HG03280 (cell line): Measurements from ENCODE around the gene GNAT1.

Source experiments
- ATAC-seq: cut with Tn5 transposase; IDR thresholded peaks from one replicate; pipeline ENCODE4 v1.9.1; 2021; ENCODE audit warnings: mild to moderate bottlenecking, moderate library complexity; ENCODE audit not compliant: unreplicated experiment

Gene GNAT1

DNA sequence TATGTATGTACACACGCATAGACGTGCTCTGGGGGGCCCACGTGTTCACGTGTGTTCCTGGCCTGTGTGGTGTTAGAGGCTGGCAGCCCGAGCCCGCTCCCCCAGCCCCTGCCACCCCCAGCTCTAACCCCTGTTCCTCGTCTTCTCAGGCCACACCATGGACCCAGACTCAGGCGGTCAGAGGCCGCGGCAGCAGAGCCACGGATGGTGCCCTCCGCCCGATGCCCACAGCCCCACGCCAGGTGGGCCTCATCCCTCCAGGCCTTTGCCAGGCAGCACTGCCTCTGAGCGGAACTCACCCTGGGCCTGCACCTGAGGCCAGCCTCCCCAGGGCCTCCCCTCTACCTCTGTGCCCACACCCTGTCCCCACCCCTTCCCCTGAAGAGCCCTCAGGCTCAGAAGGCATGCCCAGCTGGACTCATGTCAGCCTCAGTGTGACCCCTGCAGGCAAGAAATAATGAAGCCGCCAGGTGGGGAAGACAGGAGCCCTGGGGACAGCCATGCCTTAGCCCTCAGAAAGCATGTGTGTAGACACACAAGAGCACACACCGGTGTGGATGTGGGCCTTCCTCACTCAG lies 16.4 kb upstream of the GNAT1 start:
- no peak for ATAC-seq

DNA sequence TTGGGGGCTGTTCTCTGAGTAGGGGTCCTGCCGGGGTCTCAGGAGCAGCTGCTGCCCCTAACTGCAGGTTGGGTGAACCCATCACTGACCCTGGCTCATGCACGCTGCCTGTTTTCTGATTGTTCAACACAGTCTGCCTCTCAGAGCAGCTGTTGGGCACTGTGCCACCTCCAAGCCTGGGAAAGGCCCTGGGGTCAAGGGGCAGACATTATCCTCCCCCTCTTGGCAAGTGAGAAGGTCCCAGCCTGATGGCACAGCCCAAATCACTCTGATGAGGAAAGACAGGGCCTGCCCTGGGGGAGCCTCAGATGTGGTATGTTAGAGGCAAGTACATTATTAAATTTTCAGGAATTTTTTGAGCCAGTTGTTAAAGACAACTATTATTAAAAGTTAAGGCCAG lies 14.1 kb upstream of the GNAT1 start:
- no peak for ATAC-seq

DNA sequence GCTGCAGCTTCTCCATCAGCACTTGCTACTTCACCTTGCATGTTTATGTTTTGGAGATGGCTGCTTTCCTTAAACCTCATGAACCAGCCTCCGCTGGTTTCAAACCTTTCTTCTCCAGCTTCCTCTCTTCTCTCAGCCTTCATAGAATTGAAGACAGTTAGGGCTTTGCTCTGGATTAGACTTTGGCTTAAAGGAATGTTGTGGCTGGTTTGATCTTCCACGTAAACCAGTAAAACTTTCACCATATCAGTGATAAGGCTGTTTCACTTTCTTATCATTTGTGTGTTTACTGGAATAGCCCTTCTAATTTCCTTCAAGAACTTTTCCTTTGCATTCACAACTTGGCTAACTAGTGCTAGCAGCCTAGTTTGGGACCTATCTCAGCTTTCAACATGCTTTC lies 11.7 kb upstream of the GNAT1 start:
- ATAC-seq, result no peak

DNA sequence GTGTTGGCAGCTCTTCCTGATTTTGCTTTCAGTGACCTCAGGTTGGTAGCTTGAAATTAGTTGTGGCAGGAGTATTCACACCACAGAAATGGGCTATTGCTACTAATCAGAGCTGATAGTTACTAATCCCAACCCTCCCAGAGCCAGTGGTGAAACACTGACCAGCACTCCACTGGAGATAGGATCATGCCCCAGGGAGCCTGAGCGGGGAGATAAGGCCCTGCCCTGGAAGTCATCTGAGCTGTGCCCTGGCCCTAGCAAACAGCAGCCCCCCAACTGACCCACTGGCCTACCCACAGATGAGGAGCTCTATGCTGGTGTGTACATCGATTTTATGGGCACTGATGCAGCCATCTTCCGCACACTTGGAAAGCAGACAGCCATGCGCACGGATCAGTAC lies 9.4 kb upstream of the GNAT1 start:
- no peak for ATAC-seq

DNA sequence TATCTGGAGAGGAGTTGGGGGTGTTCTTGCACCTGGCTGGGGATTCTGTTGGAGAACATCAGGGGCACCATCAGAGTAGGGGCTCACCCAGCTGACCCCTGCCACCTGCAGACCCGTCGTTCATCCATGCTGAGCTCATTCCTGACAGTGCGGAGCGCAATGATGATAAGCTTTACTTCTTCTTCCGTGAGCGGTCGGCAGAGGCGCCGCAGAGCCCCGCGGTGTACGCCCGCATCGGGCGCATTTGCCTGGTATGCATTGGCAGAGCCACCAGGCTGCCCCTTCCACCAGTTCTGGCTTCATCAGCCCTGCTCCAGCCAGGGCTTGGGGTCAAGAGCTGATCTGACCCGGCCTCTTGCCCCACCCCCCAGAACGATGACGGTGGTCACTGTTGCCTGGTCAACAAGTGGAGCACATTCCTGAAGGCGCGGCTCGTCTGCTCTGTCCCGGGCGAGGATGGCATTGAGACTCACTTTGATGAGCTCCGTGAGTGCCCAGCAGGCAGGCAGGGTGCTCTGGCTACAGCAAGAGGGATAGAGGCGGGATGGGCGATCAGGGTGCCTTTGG lies 8.8 kb upstream of the GNAT1 start:
- no peak for ATAC-seq

DNA sequence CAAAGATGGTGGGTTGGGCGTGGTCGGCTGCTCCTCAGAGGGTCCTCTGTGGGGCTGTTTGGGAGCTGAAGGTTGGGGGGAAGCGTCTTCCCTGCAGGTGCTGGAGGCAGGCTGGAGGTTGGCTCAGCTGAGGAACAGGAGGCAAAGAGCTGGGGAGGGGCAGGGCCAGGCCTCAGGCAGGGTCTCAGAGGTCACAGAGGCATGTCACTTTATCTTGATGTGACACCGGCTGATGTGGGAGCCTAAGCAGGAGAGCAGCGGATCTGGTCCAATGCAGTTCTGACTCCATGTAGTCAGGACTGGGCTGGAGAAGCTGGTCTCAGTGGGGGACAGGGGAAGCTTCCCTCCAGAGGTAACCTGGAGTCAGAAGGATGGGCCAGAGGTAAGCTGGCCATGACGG lies 7.7 kb upstream of the GNAT1 start:
- ATAC-seq, result no peak

DNA sequence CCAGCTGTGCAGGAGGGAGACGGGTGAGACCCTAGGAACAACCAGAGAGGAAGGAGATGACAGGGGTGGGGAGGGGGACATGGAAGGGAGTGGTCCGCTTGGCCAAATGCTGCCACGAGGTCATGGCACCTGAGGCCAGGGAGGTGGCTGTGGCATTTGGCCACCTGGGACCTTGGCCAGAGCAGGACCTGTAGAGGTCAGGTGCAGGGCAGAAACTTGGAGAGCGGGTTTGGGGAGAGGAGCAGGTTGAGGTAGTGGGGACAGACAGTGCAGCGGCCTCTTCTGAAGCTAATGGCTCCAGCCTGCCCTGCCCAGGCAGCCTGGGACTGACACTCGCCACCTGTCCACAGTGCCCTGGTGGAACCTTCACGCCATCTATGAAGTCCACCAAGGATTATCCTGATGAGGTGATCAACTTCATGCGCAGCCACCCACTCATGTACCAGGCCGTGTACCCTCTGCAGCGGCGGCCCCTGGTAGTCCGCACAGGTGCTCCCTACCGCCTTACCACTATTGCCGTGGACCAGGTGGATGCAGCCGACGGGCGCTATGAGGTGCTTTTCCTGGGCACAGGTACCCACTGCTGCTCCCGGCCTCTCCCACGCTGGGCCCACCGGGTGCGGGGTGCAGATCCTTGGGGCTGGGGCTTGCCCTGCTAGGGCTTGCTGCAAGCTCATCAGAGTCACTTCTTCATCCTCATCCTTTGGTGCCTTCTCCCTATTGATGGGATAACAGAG lies 7.0 kb upstream of the GNAT1 start:
- ATAC-seq, result no peak

DNA sequence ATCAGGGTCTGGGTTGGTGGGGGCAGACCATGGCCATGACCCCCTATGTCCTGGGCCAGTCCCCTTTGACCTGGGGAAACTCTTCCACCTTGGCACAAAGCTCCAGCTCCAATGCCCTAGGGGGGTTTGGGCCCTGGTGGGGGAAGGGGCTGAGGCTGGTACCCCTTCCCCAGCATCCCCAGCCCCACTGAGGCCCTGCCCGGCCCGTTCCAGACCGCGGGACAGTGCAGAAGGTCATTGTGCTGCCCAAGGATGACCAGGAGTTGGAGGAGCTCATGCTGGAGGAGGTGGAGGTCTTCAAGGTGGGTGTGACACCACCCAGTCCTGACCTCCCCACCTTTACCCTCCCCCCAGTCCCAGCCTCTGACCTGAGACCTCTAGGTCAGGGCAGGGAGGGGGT lies 6.2 kb upstream of the GNAT1 start:
- ATAC-seq, result no peak

DNA sequence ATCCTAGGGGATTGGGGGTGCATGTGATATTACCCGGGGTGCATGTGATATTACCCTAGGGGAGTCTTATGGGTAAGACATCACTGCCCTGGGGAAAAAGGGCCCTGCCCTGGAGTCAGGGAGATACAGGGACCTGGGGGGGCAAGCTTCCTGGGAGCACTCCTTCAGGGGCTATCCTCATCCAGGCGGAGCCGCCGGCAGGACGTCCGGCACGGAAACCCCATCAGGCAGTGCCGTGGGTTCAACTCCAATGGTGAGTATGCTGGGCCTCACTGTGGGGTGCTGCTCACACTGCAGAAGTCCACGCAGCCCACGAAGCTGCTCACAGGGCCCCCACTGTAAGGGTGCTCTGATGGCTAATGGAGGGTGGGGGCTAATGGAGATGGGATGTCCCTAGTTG lies 5.3 kb upstream of the GNAT1 start:
- no peak for ATAC-seq

DNA sequence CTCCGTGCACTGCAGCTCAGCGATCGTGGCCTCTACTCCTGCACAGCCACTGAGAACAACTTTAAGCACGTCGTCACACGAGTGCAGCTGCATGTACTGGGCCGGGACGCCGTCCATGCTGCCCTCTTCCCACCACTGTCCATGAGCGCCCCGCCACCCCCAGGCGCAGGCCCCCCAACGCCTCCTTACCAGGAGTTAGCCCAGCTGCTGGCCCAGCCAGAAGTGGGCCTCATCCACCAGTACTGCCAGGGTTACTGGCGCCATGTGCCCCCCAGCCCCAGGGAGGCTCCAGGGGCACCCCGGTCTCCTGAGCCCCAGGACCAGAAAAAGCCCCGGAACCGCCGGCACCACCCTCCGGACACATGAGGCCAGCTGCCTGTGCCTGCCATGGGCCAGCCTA lies 3.7 kb upstream of the GNAT1 start:
- no peak for ATAC-seq

DNA sequence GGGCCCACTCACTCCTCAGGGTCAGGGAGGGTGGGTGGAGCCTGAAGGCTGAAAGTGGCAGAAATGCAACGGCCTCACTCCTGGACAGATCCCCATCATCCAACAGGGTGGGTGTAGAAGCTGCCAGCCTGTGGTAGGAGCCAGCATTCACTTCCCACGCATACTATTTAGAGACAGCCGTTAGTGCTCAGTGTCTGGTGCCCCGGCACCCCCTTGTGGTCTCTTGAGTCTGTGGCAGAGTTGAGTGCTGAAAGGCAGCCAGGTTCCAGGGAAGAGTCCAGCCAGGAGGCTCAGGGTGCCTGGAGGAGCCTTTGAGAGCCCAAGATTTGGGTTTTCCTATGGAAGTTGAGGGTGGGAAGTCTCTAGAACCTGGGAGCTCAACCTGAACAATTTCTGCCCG lies 2.1 kb upstream of the GNAT1 start:
- ATAC-seq, result no peak

DNA sequence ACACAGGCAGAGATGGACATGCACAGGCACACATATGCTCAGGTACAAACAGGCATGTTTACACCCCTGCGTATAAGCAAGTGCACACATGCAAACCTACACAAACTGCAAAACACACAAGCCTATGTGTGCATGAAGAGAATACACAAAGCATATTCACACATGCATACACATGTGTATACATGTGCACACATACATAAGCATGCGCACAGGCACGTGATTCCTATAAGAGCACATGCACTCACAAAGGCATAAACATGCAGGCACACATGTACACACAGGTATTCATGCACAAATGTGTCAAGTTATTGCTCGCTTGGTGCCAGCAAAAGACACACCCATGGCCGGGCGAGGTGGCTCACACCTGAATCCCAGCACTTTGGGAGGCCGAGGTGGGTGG lies 1.4 kb upstream of the GNAT1 start:
- ATAC-seq, result no peak

DNA sequence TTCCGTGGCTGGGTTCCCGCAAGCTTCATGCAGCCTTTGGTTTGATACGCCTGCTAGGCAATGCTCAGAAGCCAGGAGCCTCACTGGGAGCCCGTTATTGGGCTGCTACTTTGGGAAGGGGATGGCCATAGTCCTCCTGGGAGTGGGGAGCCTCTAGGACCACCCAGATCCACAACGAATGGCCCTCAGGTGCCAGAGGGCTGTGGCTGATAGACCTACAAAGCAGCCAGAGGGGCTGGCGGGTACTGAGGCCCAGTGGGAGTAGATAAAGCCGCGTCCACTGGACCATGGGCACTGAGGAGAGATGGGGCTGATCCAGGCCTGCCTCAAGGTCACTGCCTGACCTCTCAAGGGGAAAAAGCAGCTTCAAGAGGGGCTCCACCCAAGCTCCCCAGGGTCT lies 714 bp downstream of the GNAT1 start:
- ATAC-seq, result no peak

DNA sequence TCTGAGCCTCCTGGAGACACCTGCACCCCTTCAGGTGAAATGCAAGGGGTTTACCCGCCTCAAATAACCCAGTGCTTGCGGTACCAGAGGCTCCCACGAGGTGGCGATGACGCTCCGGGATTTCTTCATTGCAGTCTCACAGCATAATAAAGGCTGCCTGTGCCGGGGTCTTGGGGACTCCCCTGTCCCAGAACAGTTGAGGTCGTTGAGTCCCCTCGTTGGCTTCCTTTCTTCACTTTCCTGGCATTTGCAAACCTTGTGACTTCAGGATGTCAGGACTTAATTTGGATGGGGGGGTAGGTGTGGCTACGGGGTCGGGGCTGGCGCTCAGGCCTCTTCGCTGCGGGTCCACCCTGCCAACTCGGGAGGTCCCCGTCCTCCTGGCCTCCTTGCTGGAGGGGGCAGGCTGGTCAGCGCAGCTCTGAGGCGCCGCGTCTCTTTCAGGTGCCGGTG lies 1.3 kb downstream of the GNAT1 start:
- no peak for ATAC-seq

DNA sequence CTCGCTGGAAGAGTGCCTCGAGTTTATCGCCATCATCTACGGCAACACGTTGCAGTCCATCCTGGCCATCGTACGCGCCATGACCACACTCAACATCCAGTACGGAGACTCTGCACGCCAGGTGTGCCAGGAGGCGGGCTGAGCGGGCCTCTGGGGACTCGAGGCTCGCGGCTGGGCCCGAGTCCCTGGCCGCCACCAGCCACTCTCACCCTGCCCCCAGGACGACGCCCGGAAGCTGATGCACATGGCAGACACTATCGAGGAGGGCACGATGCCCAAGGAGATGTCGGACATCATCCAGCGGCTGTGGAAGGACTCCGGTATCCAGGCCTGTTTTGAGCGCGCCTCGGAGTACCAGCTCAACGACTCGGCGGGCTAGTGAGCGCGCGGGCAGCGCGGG lies 1.9 kb downstream of the GNAT1 start:
- ATAC-seq, result no peak

DNA sequence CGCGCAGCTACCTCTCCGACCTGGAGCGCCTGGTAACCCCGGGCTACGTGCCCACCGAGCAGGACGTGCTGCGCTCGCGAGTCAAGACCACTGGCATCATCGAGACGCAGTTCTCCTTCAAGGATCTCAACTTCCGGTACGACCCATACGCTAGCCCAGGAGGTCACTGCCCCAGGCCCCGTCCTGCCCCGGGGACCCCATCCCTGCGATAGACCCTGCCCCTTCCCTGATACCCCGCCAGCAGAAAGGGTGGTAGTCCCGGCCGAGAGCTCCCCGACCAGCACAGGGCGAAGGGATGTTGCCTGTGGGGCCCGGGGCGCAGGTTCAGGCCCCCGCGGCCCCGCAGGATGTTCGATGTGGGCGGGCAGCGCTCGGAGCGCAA lies 2.3 kb downstream of the GNAT1 start:
- no peak for ATAC-seq

DNA sequence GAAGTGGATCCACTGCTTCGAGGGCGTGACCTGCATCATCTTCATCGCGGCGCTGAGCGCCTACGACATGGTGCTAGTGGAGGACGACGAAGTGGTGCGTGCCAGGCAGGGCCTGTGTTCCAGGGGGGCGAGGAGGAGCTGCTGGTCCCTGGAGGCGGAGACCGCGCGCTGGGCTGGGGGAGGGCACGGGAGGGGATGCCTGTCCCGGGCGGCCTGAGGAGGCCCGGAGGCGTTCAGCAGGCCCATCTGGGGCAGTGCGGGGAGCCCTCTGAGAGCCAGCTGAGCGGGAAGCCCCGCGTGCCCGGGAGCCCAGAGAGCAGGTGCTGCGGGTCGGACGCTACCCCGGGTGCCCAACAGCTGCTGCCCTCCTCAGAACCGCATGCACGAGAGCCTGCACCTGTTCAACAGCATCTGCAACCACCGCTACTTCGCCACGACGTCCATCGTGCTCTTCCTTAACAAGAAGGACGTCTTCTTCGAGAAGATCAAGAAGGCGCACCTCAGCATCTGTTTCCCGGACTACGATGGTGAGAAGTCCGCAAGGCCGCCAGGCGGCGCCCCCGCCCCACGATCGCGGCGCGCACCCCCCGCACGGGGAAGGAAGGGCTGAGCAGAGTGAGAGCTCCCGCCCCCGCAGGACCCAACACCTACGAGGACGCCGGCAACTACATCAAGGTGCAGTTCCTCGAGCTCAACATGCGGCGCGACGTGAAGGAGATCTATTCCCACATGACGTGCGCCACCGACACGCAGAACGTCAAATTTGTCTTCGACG lies 2.9 kb downstream of the GNAT1 start:
- no peak for ATAC-seq

DNA sequence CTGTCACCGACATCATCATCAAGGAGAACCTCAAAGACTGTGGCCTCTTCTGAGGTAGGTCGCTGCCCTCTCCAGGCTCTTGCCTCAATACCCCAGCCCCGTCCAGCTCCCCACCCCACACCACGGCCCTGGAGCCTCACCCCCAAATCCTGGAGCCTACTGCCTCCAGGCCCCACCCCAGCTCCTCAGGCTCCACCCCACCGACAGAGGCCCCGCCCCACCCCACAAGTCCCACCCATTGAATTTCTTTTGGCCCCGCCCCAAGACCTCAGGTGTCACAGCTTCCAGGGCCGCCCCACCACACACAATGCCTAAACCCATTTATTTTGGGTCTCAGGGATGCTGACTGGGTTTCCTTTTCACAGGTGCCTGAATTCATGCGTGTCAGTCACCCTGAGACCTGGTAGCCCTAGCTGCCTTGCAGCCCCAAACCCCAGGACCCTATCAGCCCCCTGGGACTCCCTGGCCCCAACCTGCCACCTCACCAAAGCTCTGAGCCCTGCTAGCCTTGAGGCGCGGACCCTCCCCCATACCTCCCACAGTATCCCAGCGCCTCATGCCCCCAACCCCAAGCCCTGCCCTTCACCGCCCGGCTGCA lies 3.6 kb downstream of the GNAT1 start:
- no peak for ATAC-seq

DNA sequence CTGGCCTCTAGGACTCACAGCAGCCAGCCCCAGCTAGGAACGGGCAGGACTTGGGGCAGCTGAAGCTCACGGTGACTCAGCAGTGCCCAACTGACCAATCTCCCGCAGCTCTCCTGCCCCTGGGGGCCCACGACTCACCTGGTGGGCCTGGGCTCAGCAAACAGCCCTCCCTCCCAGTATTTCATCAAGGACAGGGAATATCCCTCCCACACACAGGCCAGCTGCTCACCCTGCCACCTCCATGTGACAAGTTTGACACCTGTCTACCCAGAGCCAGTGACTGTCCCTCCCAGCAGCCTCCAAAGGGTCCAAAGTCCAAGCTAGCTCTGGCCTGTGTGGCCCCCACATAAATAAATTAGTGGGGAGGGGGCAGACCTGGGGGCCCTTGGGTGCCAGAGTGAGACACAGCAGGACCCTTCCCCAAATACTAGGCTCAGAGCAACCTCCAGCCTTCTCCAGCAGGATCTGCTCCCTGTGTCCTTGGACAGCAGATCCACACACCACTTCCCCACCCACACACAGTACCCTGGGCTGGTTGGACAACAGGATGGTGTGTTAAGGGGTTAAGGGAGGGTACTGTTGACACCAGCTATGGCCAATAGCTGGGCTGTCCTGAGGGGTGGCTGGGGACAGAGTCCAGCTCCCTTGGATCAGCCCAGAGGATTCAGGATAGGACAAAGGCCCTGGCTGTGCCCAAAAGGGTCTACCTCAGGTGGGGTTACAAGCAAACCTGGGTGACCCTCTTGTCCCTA lies 4.3 kb downstream of the GNAT1 start:
- no peak for ATAC-seq

DNA sequence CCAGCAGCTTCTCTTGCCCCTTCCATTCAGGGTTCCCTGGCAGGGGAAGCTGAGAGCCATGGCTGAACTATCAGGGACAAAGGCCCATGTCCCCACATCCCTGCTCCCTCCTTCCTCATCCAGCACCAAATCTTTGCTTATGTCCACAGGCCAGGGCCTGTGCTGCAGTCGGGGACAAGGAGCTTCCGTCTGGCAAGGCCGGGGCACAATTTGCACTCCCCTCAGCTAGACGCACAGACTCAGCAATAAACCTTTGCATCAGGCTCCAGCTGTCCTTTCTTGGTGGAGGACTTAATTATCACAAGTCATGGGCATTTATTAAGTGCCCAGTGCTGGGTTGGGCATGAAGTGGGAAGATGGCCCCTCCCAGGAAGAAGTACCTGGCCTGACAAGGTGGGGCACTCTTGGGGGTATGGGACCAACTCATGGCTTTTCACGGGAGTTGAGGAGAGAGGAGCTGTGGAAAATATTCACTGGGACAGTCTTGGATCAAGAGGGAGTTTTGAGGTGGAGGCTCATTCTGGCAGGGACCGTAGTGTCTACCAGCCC lies 4.9 kb downstream of the GNAT1 start:
- no peak for ATAC-seq
